Spleen (tissue), 11 donors: Measurements from ENCODE around the gene MRPL21. TPM values are rescaled to one million over a fixed set of nuclear protein-coding genes. Genes with fewer than 3 reads are reported as not detected.
A peak's percentile ranks its signal among the peaks of the same experiment; 100 is the strongest.

Experiments
- DNase-seq: peaks from one replicate; pipeline ENCODE4 v3.0.0-alpha.2; 2020
- H3K27ac ChIP-seq, 8 donors: fragments of 200-600 bp; sonication (generic) in 7 of 8; 1 replicate in 4 of 8; 2 replicates in 4 of 8; pipeline versions ENCODE4 v1.5.0 to v1.8.0; 2016 to 2021; ENCODE audit warnings: inconsistent platforms in 4 of 8, mild to moderate bottlenecking in 4 of 8, moderate library complexity in 1 of 8
- H3K27me3 ChIP-seq, 7 donors: fragments of 200-600 bp; sonication (generic) in 6 of 7; replicated peaks in 1 of 7; 1 replicate in 4 of 7; 2 replicates in 3 of 7; pipeline versions ENCODE4 v1.5.0 to v1.8.0; 2016 to 2021; ENCODE audit warnings: inconsistent platforms in 3 of 7, mild to moderate bottlenecking in 1 of 7
- H3K36me3 ChIP-seq, 6 donors: fragments of 200-600 bp; sonication (generic) in 5 of 6; 1 replicate in 4 of 6; 2 replicates in 2 of 6; pipeline versions ENCODE4 v1.5.0 to v1.8.0; 2016 to 2021; ENCODE audit warnings: inconsistent platforms in 2 of 6
- H3K4me1 ChIP-seq, 6 donors: fragments of 200-600 bp; sonication (generic) in 5 of 6; 1 replicate in 3 of 6; 2 replicates in 3 of 6; pipeline versions ENCODE4 v1.5.0 to v1.8.0; 2016 to 2021; ENCODE audit warnings: inconsistent platforms in 3 of 6
- H3K4me3 ChIP-seq, 8 donors: fragments of 200-600 bp; sonication (generic) in 7 of 8; 1 replicate in 4 of 8; 2 replicates in 4 of 8; pipeline versions ENCODE4 v1.5.0 to v1.8.0; 2016 to 2021; ENCODE audit warnings: inconsistent platforms in 4 of 8, mild to moderate bottlenecking in 4 of 8, moderate library complexity in 2 of 8
- H3K9me3 ChIP-seq, 8 donors: fragments of 200-600 bp; sonication (generic) in 7 of 8; 1 replicate in 4 of 8; 2 replicates in 4 of 8; pipeline versions ENCODE4 v1.5.0 to v1.8.0; 2016 to 2021; ENCODE audit warnings: inconsistent platforms in 4 of 8
- CTCF ChIP-seq, 11 experiments: fragments of 200-600 bp in 7 of 11; fragments of 450-650 bp in 4 of 11; sonication (generic) in 4 of 11; IDR thresholded peaks in 8 of 11; conservative IDR thresholded peaks in 3 of 11; 1 replicate in 7 of 11; 2 replicates in 4 of 11; pipeline versions ENCODE4 v1.4.0 to v1.8.0; 2016 to 2021; ENCODE audit warnings: antibody characterized with exemption in 11 of 11, inconsistent platforms in 4 of 11, mild to moderate bottlenecking in 1 of 11
- POLR2A ChIP-seq, 3 donors: fragments of 450-650 bp; IDR thresholded peaks; one replicate each; pipeline ENCODE4 v1.5.1; 2017; ENCODE audit warnings: antibody characterized with exemption in 3 of 3, mild to moderate bottlenecking in 1 of 3
- POLR2AphosphoS5 ChIP-seq, 3 donors: sonication (generic); formaldehyde crosslinking; IDR thresholded peaks; one replicate each; pipeline ENCODE4 v1.5.1; 2017; ENCODE audit warnings: antibody characterized with exemption in 3 of 3
- WGBS, 5 donors: extraction: QIAGEN DNeasy Blood & Tissue Kit in 3 of 5; methylation state at CpG; one replicate each; pipeline versions ENCODE4 v1.1.5 to v1.1.7; 2013 to 2018; 5-methylcytosine and 5-hydroxymethylcytosine counted together
- intact Hi-C: fragments of 100-400 bp; cut with DNase I; formaldehyde crosslinking; loops from one replicate; pipeline ENCODE4 v1.15.0; 2023; ENCODE audit warnings: low total_unique reads
- polyA plus RNA-seq, 3 donors: library from polyadenylated mRNA; stranded (reverse); fragments of 200-250 nt; gene quantifications; one replicate each; pipeline ENCODE4 v1.2.1, GENCODE V29; 2013
- total RNA-seq, 7 donors: library from RNA; depleted of rRNA in 3 of 7; stranded (reverse); fragments of >200 nt in 3 of 7; fragmentation: NEBNext Ultra II Directional in 4 of 7; extraction: Animal tissue kit (Norgen Biotek cat#: 25700) in 4 of 7; gene quantifications; one replicate each; pipeline versions ENCODE4 v1.1.0 to v1.2.1, GENCODE V29; 2016 to 2021
- donor health status: healthy with polysubstance abuse.
- donor health status: DM: no; HTN: no; CAD: no; lungs with moderate emphysema.
- donor health status: DM: no; HTN: no; CAD: no.
- donor health status: Bipolar disorder and iron deficiency.
- donor health status: healthy.
- donor health status: DM: no; HTN: no; CAD: no.
- donor health status: DM: yes; HTN: yes; CAD: no.

Gene MRPL21
- total and polyA plus RNA-seq, 10 donors: 11.2 to 81.0 (median 34.0) TPM

- 91 to 96% (median 92%) methylated on average over 20 of the region's 20 CpGs for WGBS, 5 donors
- H3K4me3 ChIP-seq: no peak overlapping the region
- DNase-seq: peak; percentile 58
- no peaks in the 10 kb centered on the region for H3K4me1 ChIP-seq
- no peak for TF ChIP-seq POLR2AphosphoS5 (IDR thresholded peaks at IDR 0.05)
- TF ChIP-seq CTCF (IDR thresholded peaks at IDR 0.05 in 8 of 11, conservative IDR thresholded peaks at IDR 0.05 in 3 of 11): no peak
- no peak for TF ChIP-seq POLR2A (IDR thresholded peaks at IDR 0.05)
- no peaks in the 10 kb centered on the region for H3K9me3 ChIP-seq
- peaks cover 0 to 65% (median 46%) of the 10 kb centered on the region in 6 donors for H3K36me3 ChIP-seq
- no peak overlapping the region for H3K27ac ChIP-seq
- no peaks in the 10 kb centered on the region for H3K27me3 ChIP-seq
- intact Hi-C loops: no loop called here
These were observed 37.2 kb upstream of the MRPL21 start for GRCh38 chr11:68940651-68941323.

GRCh38 chr11:68939583-68940555 is 36.2 kb upstream of the MRPL21 start:
- no peak overlapping the region for H3K4me3 ChIP-seq
- TF ChIP-seq POLR2A (IDR thresholded peaks at IDR 0.05) (no peak), POLR2AphosphoS5 (IDR thresholded peaks at IDR 0.05) (no peak), CTCF (IDR thresholded peaks at IDR 0.05 in 8 of 11, conservative IDR thresholded peaks at IDR 0.05 in 3 of 11) (no peak)
- WGBS, 5 donors: 82 to 89% (median 87%) methylated on average over 32 to 33 of the region's 33 CpGs
- H3K27ac ChIP-seq: no peak overlapping the region
- H3K27me3 ChIP-seq: no peaks in the 10 kb centered on the region
- no peaks in the 10 kb centered on the region for H3K9me3 ChIP-seq
- peaks cover 0 to 75% (median 54%) of the 10 kb centered on the region in 6 donors for H3K36me3 ChIP-seq
- intact Hi-C loops: no loop called here
- peak; percentile 67 for DNase-seq
- H3K4me1 ChIP-seq: no peaks in the 10 kb centered on the region

GRCh38 chr11:68938816-68939582 is 35.4 kb upstream of the MRPL21 start:
- Histone ChIP-seq H3K36me3 (peaks cover 0 to 83% (median 63%) of the 10 kb centered on the region in 6 donors), H3K27ac (no peak overlapping the region), H3K27me3 (no peaks in the 10 kb centered on the region), H3K9me3 (no peaks in the 10 kb centered on the region), H3K4me3 (no peak overlapping the region), H3K4me1 (no peaks in the 10 kb centered on the region)
- DNase-seq: peak; percentile 41
- no peak for TF ChIP-seq POLR2A (IDR thresholded peaks at IDR 0.05)
- TF ChIP-seq POLR2AphosphoS5 (IDR thresholded peaks at IDR 0.05): peak in 1 of 3 donors; percentile 5
- intact Hi-C loops: no loop called here
- WGBS, 5 donors: 83 to 94% (median 85%) methylated on average over 13 to 17 of the region's 17 CpGs

GRCh38 chr11:68938088-68938487 is 34.5 kb upstream of the MRPL21 start:
- DNase-seq: peak; percentile 58

More at GRCh38 chr11:68938088-68938487, 34.5 kb upstream of the MRPL21 start:
- Histone ChIP-seq H3K36me3 (peaks cover 0 to 92% (median 72%) of the 10 kb centered on the region in 6 donors), H3K27me3 (no peaks in the 10 kb centered on the region), H3K4me3 (no peak overlapping the region), H3K4me1 (no peaks in the 10 kb centered on the region), H3K27ac (no peak overlapping the region), H3K9me3 (no peaks in the 10 kb centered on the region)
- WGBS, 5 donors: 91 to 98% (median 96%) methylated on average over 11 to 18 of the region's 18 CpGs
- TF ChIP-seq POLR2AphosphoS5 (IDR thresholded peaks at IDR 0.05) (no peak), POLR2A (IDR thresholded peaks at IDR 0.05) (no peak), CTCF (IDR thresholded peaks at IDR 0.05 in 8 of 11, conservative IDR thresholded peaks at IDR 0.05 in 3 of 11) (no peak)
- intact Hi-C loops: no loop called here
